Amniotic epithelial cell (primary cell): ENCODE data around the gene GPR89A.
"Not testable (repeated sequence)": the region's sequence is repeated elsewhere in the genome, so short reads cannot be mapped to it uniquely, and the experiment has no call there.

Experiments
- DNase-seq: peaks from one replicate; pipeline ENCODE4 v3.0.0-alpha.2; 2010; ENCODE audit warnings: low read depth

GPR89A gene

DNA sequence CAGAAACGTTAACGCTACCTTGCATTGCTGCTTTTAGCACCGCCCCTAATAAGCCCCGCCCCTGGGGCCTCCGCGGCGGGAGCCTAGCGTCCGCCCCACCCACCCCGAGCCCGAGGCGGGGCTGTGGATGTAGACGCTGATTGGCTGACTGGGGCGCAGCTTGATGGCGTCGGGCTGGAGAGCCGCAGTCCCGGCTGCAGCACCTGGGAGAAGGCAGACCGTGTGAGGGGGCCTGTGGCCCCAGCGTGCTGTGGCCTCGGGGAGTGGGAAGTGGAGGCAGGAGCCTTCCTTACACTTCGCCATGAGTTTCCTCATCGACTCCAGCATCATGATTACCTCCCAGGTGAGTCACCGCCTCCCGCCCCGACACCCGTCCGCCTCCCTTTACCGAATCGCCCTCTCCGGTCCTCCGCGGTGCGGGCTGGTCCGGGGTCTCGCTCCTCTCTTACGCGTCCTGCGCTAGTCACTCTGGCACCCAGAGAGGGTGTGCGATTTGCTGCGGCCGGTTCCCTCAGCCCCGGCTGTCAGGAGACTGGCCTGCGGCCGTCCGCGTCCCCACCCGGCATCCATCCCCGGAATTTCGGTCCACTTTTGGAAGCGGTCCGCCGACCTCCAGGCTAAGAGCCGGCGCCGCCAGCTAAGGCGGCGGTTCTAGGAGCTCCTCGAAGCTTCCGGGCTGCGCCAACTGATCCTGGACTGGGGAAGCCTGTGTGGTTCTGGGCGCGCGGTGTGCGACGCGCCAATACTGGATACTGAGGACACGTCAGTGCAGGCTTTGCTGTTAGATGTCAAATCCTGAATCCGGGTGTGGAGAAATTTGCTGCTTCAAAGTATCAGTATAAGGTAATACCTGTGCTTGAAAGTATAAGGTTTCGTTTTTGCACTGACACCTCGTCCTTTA, at the start of gene GPR89A:
GPR89A (plus strand) TSS at position 156 of the 901 bp plus-strand sequence; CDS start at position 302, 146 bp downstream.
- peak; percentile 85 for DNase-seq

DNA sequence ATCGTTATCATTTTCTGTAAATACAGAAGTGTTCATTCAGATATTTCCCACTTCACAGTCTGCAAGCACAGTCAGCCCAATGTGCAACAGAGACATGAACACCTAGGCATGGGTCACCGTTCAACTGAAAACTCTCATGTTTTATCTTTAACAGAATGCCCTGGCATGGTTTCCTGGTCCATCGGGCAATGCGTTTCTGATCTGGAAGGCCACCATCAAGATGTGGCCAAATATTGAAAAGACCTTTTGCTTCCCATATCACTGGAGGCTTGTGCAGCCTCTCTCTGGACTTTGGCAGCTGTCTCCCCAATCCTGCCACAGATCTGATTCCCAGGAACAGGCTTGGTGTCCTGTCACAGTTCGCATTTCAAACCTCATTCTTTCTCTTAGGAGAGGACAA, 21.0 kb upstream of the GPR89A start:
- not testable (repeated sequence) for DNase-seq

DNA sequence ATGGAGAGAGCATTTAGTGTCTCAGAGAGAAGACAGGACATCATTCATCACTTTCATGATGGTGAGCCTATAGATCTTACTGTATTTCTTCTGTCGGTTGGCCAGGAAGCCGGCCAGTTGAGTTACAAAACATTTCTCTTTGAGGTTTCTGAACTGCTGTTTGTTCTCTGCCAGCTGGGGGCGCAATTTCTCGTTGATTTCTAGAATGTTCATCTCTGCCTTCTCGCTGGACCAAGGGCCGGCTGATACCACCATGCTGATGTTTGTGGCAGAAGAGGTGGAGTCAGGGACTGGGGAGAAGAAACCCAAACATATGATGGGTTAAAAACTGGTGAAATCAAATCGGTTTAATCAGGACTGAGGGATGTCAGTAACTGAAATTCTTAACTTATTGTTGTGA, 17.0 kb upstream of the GPR89A start:
- not testable (repeated sequence) for DNase-seq

DNA sequence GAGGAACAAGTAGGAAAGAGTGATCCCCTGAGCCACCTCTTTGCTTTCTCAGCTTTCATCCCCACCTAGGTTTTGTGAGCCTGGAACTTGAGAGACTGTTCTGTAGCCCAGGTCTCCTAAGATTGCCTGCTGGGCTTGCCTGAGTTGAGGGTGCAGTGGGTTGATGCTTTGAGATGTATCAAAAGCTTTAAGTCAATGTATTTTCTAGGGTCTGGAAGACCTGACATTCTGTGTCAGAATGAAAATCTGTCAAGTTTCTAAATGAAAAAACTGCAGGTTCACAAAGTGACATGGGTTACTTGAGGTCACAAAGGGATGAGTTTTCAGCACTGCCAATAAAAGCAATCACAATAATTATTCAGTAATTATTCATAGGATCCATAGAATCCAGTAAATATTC, 15.4 kb upstream of the GPR89A start:
- not testable (repeated sequence) for DNase-seq

DNA sequence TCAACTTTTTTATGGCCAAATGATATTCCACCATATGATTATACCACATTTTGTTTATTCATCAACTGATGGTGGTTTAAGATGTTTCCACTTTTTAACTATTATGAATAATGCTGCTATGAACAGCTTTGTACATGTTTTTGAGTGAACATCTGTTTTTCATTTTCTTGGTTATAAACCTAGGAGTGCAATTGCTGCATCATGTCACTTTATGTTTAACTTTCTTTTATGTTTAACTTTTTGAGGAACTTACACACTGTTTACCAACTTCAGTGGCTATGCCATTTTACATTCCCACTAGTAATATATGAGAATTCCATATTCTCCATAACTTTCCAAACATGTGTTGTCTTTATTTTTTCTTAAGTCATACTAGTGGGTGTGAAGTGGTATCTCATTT, 12.4 kb upstream of the GPR89A start:
- DNase-seq, result not testable (repeated sequence)

DNA sequence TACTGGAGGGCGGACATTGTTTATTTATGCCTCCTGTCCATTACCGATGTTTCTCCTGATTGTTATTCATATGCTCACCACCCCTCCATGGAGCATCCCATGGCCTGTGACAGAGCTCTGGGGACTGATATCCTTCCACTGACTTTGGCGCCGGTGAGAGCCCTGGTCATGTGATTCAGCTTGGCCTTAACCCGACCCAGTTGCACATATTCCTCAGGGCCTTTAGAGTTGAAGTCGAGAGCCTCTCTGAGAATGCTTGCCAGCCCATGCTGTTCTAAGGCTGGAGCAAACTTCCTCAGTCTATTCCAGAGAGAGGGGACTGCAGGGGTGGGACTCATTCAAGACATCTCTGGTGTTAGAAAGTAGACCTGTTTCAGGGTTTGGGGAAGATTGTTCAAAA, 11.6 kb upstream of the GPR89A start:
- not testable (repeated sequence) for DNase-seq

DNA sequence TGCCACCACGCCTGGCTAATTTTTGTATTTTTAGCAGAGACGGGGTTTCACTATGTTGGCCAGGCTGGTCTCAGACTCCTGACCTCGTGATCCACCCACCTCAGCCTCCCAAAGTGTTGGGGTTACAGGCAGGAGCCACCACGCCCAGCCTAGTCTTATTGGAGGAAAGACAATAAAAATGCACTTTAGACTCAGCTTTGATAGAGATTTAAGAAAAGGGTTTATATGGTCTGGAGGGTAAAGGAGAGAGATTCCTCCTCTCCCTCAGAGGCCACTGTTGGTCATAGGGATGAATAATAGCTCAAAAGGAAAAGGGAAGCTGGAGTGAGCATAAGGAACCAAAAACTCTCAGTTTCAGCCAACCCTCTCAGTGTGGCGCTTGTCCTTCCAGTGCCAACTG, 8.4 kb upstream of the GPR89A start:
- DNase-seq, result not testable (repeated sequence)

DNA sequence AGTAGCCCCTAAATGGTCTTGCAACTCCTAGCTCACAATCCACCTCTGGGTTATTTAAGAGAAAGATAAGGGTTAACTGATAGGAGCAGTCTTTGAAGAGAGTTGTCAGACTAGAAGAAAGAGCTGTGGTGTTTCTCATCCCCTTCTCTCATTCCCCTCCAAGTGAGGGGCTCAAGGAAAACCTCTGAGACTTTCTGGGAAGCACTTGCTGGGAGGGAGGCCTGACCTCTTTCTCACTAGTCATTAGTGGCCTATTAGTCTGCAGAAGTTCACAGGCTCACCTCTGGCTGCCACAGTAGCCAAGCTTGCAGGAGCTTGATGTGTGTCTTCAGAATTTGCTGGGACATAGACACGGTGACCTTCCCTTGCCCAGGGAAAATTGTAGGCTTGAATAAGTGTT, 6.2 kb upstream of the GPR89A start:
- no peak for DNase-seq

DNA sequence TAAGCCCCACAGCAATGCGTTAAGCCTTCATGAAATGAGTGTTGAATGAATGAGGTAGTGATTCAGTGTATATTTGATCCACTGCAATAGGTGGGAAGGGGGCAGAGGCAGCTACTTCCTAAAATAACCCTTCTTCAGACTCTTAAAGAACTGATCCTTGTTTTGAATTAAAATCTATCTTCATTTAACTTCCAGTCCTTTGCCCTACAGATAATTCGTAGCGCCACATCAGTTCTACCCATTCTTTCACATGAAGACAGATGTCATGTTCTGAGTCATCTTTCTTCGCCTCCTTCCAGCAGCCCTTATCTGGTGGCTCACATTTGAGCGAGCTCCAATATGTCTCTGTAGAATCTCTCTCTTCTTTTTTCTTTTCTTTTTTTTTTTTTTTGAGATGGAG, 948 bp upstream of the GPR89A start:
- not testable (repeated sequence) for DNase-seq

DNA sequence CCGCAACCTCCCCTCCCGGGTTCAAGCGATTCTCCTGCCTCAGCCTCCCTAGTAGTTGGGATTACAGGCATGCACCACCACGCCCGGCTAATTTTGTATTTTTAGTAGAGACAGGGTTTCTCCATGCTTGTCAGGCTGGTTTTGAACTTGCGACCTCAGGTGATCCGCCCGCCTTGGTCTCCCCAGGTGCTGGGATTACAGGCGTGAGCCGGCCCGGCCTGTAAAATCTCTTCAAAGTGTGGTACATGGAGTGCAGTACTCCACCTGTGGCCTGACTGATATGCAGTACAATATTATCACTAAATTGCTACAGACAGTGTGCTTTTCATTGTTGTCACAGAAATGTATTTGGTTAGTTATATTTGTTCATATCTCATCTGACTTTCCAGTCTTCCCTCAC, 499 bp upstream of the GPR89A start:
- not testable (repeated sequence) for DNase-seq

DNA sequence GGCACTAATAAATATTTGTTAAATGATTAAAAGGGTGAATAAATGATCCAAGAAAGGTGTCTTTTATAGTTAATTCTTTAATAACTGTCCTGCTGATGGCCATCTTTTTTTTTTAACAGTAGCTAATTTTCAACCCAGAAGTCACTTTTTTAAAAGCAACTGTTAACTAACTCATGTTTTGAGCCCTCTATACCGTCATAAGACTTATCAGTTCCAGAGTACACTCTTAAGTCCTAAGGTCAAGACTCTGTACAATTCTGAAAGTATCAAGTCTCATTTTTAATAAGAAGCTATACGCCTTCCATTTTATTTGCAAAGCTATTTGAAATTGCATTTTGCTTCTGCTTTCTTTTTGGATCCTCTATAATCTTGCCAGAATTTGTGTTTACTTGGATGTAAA, 3.0 kb downstream of the GPR89A start:
- DNase-seq, result not testable (repeated sequence)

DNA sequence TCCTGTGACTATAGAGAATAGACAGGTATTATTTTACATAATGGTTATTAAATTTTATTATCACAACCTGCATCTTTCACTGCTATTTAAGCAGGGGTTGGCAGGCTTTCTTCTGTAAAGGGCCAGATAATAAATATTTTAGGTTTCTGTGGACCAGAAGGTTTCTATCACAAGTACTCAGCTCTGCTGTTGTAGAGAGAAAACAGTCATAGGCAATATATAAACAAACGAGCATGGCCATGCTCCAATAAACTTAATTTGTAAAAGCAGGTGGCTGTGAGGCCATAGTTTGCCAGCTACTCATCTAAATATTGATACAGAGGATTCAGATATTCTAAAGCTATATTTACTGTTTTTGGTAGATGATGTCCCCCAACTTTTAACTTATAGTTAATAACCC, 12.3 kb downstream of the GPR89A start:
- DNase-seq, result not testable (repeated sequence)

DNA sequence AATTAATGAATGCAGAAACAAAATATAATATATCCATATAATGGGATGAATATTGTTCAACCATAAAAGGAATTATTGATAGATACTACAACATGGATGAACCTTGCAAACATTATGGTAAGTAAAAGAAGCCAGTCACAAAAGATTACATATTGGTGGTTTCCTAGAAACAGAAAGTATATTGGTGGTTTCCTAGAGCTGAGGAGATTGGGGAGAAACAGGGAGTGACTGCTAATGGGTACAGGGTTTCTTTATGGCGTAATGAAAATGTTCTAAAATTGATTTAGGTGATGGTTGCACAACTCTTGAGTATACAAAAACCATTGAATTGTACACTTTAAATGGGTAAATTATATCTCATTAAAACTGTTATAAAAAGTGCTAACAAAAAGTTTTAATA, 14.4 kb downstream of the GPR89A start:
- DNase-seq, result not testable (repeated sequence)

DNA sequence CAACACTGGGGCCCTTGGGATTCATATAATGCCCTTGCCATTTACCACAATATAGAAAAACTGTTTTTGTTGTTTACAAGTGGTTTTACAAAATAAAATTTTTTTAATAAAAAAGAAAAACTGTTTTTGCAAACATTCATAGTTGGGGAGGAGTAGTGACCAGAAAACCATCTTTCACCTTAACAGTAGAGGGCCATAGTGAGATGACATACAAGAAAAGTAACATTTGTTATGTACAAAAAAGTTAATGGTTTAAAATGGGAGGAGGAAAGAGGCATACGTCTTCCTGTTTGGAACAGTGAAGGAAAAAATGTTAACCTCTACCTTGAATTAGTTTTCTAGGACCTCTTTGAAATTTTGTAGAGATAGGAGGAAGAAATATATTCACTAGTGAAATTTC, 28.4 kb downstream of the GPR89A start:
- not testable (repeated sequence) for DNase-seq

DNA sequence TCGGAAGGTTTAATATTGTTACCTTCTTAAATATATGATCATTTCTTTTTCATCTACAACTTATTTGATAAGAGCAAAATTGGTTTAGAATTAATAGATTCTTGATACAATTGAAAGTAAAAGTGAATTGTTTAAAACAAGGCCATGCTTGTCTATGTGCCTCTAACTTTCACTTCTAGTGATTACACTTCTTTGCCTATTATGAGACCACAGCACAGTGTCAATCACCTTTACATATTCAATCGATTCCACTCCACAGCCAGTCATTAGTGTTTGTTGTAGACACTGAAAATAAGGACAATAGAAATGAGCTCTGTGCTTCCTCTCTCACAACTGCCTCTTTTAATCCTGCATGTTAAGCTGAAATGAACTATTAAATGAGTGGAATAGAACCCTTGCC, 34.1 kb downstream of the GPR89A start:
- not testable (repeated sequence) for DNase-seq

DNA sequence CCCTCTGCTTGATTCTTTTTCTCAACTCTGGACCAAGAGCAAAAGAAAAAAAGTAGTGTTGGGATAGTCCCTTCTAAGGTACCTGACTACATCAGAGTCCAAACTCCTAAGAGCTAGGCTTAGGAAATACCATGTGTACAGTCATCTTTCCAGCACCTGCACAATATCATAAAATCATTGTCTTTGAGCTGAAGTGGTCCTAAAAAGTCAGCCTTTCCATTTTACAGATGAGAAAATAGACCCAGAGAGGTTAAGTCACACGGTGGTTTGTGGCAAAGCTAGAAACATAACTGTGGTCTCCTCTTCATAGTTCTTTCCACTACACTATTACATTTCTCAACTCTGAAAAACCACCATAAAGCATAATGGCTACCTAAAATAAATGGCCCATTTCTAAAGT, 36.2 kb downstream of the GPR89A start:
- not testable (repeated sequence) for DNase-seq

DNA sequence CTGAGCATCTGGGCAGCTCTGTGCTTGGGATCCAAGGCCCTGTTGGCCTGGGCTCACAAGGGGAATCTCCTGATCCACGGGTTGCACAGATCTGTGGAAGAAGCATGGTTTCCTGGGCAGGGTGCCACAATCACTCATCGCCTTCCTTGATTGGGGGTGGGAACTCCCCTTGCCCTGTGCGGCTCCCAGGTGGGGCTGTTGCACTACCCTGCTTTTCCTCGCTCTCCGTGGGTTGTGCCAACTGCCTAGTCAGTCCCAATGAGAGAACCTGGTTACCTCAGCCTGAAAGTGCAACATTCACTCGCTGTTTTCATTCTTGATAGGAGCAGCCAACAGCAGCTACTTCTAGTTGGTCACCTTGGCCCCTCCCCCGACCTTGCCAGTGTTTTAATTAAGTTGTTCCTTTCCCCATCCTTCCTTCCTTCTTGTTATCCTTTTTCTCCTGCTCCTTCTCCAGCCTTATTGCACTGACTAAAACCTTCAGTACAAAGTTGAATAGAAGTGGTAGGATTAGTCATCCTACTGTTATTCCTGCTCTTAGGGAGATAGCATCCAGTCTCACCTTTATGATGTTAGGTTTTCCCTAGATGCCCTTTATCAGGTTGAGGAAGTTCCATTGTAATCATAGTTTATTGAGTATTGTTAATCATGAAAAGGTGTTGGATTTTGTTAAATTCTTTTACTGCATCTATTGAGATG, 48.6 kb downstream of the GPR89A start:
- not testable (repeated sequence) for DNase-seq

DNA sequence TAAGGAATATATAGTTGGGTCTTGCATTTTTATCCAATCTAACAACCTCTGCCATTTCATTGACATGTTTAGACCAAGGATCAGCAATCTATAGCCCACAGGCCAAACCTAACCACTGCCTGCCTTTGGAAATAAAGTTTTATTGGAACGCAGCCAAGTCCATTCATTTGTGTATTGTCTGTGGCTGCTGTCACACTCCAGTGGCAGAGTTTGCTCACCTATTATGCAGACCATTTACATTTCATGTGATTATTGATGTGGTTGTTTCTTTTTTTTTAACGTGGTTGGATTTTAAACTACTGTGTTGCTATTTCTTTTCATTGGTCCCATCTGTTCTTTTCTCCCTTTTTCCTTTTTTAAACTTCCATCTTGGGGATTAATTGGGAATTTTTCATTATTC, 54.7 kb downstream of the GPR89A start:
- not testable (repeated sequence) for DNase-seq

DNA sequence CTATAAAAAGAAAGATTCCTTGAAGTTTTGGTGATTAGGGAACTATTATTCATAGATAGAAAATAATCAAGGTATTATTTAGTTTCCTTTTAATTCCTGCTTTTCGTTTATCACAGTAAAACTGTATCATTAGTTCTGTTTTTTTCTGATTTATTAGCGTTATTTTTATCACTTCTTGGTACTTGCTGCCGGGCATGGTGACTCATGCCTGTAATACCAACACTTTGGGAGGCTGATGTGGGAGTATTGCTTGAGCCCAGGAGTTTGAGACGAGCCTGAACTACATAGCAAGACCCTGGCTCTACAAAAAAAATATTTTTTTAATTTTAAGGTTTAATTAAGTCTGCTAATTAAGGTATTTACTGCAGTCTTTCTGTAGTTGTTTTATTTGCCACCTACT, 57.2 kb downstream of the GPR89A start:
- DNase-seq, result peak; percentile 44

DNA sequence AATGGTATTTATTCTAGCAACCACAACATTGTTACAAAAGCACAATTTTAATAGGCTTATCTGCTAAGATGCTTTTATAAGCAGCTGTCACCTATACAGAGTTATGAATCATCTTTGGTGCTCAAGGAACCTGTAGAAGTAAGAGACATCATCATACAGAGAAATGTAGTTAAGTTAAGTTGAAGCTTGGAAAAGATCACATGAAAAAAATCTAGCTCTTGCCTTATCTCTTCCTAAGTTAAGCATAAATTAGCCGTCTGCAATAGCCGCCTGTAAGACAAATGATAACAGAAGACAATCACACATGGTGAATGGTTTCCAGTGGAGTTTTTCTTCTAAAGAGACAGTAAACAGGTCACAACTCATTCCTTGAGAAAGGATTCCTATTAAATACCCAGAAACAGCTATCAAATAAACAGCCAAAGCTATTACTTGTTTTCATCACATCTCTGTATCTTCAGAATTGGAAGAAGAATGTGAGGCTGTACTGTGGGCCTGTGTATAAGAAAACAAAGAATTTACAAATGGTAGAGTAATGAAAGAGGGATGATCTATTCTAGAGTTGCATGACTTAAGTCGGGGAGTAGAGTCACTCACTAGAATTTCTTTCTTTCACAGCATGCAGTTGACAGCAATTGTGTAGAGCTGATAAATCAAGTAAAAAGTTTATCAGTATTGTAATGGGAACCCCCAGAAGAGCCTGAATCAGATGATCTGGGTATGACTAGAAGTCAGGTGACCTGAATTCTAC, 63.4 kb downstream of the GPR89A start:
- not testable (repeated sequence) for DNase-seq

DNA sequence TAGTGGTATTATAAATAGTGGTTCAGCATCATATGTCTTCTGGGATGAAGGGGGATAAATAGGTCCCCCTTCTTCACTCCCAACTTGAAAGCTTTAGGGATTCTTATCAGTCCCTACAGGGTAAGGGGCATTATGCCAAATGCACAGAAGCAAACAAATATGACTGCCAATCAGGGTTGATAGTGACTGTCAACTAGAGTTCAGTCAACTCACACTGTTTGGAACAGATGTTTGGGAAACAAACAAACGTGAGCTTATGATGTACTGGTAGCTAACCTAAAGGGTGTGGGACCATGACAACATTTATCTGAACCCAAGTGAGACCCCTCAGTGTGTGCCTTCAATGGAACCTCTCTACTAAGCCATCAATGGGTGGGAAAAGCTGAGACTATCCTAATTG, 65.4 kb downstream of the GPR89A start:
- not testable (repeated sequence) for DNase-seq

DNA sequence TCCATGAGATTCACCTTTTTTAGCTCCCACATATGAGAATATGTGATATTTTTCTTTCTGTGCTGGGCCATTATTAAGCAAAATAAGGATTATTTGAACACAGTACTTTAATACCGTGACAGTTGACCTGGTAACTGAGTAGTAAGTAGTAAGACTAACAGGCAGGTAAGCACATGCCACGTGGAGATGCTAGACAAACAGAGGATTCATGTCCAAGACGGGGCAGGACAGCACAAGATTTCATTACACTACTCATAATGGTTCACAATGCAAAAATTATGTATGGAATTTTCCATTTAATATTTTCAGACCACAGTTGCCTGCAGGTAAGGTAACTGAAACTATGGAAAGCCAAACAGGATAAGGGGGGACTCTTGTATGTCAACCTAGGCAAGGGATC, 77.1 kb downstream of the GPR89A start:
- DNase-seq, result not testable (repeated sequence)
